ENCODE measurements around the gene FAM169A.

DNA sequence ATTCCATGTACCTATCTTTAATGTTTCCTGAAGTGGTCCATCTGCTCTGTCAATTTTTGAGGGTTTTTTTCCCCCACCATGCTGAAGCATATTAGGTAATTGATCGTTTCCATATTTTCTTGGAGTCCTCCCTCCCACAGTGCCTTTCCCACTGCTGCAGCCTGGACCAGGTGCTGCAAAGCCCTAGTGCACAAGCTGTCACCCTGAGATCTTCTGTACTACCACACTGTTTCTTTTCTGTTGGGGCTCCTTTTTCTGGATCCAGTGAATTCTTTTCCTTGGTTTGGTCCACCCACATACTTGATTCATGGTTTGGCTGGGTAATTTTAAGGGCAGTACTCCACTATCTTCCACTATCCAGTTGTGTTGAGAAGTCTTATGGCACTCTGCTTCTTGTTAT lies 30.9 kb upstream of the FAM169A start:
- TF ChIP-seq, protein P1, sequence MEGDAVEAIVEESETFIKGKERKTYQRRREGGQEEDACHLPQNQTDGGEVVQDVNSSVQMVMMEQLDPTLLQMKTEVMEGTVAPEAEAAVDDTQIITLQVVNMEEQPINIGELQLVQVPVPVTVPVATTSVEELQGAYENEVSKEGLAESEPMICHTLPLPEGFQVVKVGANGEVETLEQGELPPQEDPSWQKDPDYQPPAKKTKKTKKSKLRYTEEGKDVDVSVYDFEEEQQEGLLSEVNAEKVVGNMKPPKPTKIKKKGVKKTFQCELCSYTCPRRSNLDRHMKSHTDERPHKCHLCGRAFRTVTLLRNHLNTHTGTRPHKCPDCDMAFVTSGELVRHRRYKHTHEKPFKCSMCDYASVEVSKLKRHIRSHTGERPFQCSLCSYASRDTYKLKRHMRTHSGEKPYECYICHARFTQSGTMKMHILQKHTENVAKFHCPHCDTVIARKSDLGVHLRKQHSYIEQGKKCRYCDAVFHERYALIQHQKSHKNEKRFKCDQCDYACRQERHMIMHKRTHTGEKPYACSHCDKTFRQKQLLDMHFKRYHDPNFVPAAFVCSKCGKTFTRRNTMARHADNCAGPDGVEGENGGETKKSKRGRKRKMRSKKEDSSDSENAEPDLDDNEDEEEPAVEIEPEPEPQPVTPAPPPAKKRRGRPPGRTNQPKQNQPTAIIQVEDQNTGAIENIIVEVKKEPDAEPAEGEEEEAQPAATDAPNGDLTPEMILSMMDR (IDR thresholded peaks at IDR 0.05), result no peak
- TF ChIP-seq POLR2AphosphoS5 (IDR thresholded peaks at IDR 0.05), result no peak

Measured in gastroesophageal sphincter (tissue), 3 donors.